Liver (tissue), 9 donors: Measurements from ENCODE around the gene GFOD2. TPM values are rescaled to one million over a fixed set of nuclear protein-coding genes. Genes with fewer than 3 reads are reported as not detected.

Experiments
- DNase-seq: peaks from one replicate; pipeline ENCODE4 v3.0.0-alpha.2; 2017; ENCODE audit warnings: low spot score
- H3K27ac ChIP-seq, 2 donors: one replicate each; pipeline ENCODE4 v1.7.0; 2013; ENCODE audit warnings: inconsistent platforms in 2 of 2, low read length in 2 of 2, control low read depth in 1 of 2, low read depth in 1 of 2, mild to moderate bottlenecking in 1 of 2
- H3K27me3 ChIP-seq, 4 donors: one replicate each; pipeline versions ENCODE4 v1.6.1 to v1.7.0; 2013; ENCODE audit warnings: low read length in 3 of 4, inconsistent platforms in 1 of 4, mild to moderate bottlenecking in 1 of 4, moderate library complexity in 1 of 4; ENCODE audit not compliant: control insufficient read depth in 4 of 4, insufficient read depth in 4 of 4
- H3K36me3 ChIP-seq, 4 donors: one replicate each; pipeline versions ENCODE4 v1.6.1 to v1.7.0; 2013; ENCODE audit warnings: low read length in 3 of 4, mild to moderate bottlenecking in 3 of 4, low read depth in 1 of 4, moderate library complexity in 1 of 4; ENCODE audit not compliant: control insufficient read depth in 4 of 4, insufficient read depth in 3 of 4
- H3K4me1 ChIP-seq, 4 donors: one replicate each; pipeline versions ENCODE4 v1.6.1 to v1.7.0; 2013; ENCODE audit warnings: low read length in 3 of 4, mild to moderate bottlenecking in 3 of 4, moderate library complexity in 1 of 4; ENCODE audit not compliant: control insufficient read depth in 4 of 4, insufficient read depth in 4 of 4
- H3K4me3 ChIP-seq, 3 donors: one replicate each; pipeline versions ENCODE4 v1.6.1 to v1.7.0; 2013; ENCODE audit warnings: low read length in 3 of 3, control low read depth in 1 of 3, low read depth in 1 of 3, mild to moderate bottlenecking in 1 of 3
- H3K9ac ChIP-seq, 2 donors: one replicate each; pipeline ENCODE4 v1.7.0; 2013; ENCODE audit warnings: low read length in 2 of 2, mild to moderate bottlenecking in 2 of 2, moderate library complexity in 2 of 2, control low read depth in 1 of 2, low read depth in 1 of 2
- H3K9me3 ChIP-seq, 4 donors: one replicate each; pipeline versions ENCODE4 v1.6.1 to v1.7.0; 2013; ENCODE audit warnings: low read length in 3 of 4; ENCODE audit not compliant: control insufficient read depth in 4 of 4
- ATF3 ChIP-seq: IDR thresholded peaks from 2 replicates; pipeline ENCODE4 v1.6.1; 2016; ENCODE audit warnings: antibody characterized with exemption
- EGR1 ChIP-seq, 2 donors: IDR thresholded peaks; 2 replicates each; pipeline ENCODE4 v1.6.1; 2016 to 2018; ENCODE audit warnings: antibody characterized with exemption in 2 of 2, low read depth in 2 of 2
- FOXA1 ChIP-seq: IDR thresholded peaks from 2 replicates; pipeline ENCODE4 v1.6.1; 2016; ENCODE audit warnings: antibody characterized with exemption
- FOXA2 ChIP-seq: IDR thresholded peaks from 2 replicates; pipeline ENCODE4 v1.6.1; 2016; ENCODE audit warnings: antibody characterized with exemption
- GABPA ChIP-seq, 2 donors: IDR thresholded peaks in 1 of 2; conservative IDR thresholded peaks in 1 of 2; 2 replicates each; pipeline ENCODE4 v1.6.1; 2016; ENCODE audit warnings: antibody characterized with exemption in 2 of 2, mild to moderate bottlenecking in 1 of 2, moderate library complexity in 1 of 2
- HNF4A ChIP-seq, 2 donors: conservative IDR thresholded peaks; 2 replicates each; pipeline ENCODE4 v1.6.1; 2016; ENCODE audit warnings: antibody characterized with exemption in 2 of 2, mild to moderate bottlenecking in 2 of 2
- HNF4G ChIP-seq: IDR thresholded peaks from 2 replicates; pipeline ENCODE4 v1.6.1; 2016; ENCODE audit warnings: antibody characterized with exemption
- JUND ChIP-seq, 2 donors: IDR thresholded peaks; 2 replicates each; pipeline ENCODE4 v1.6.1; 2016; ENCODE audit warnings: antibody characterized with exemption in 2 of 2
- MAX ChIP-seq: IDR thresholded peaks from 2 replicates; pipeline ENCODE4 v1.6.1; 2016; ENCODE audit warnings: antibody characterized with exemption
- NR2F2 ChIP-seq: IDR thresholded peaks from 2 replicates; pipeline ENCODE4 v1.6.1; 2016; ENCODE audit warnings: antibody characterized with exemption
- RAD21 ChIP-seq, 2 donors: IDR thresholded peaks; 2 replicates each; pipeline ENCODE4 v1.6.1; 2016; ENCODE audit warnings: antibody characterized with exemption in 2 of 2, mild to moderate bottlenecking in 2 of 2
- RXRA ChIP-seq, 2 donors: IDR thresholded peaks; 2 replicates each; pipeline ENCODE4 v1.6.1; 2017 to 2018; ENCODE audit warnings: antibody characterized with exemption in 2 of 2, mild to moderate bottlenecking in 1 of 2
- SP1 ChIP-seq: IDR thresholded peaks from 2 replicates; pipeline ENCODE4 v1.6.1; 2018; ENCODE audit warnings: antibody characterized with exemption, mild to moderate bottlenecking
- TAF1 ChIP-seq: conservative IDR thresholded peaks from 2 replicates; pipeline ENCODE4 v1.6.1; 2016; ENCODE audit warnings: antibody characterized with exemption, mild to moderate bottlenecking
- YY1 ChIP-seq: IDR thresholded peaks from 2 replicates; pipeline ENCODE4 v1.6.1; 2016; ENCODE audit warnings: antibody characterized with exemption, mild to moderate bottlenecking
- ZBTB33 ChIP-seq: IDR thresholded peaks from 2 replicates; pipeline ENCODE4 v1.6.1; 2016; ENCODE audit warnings: antibody characterized with exemption
- WGBS: extraction: QIAGEN DNeasy Blood & Tissue Kit; methylation state at CpG from one replicate; pipeline ENCODE4 v1.1.7; 2013; 5-methylcytosine and 5-hydroxymethylcytosine counted together
- polyA plus RNA-seq, 2 donors: library from polyadenylated mRNA; stranded (reverse) in 1 of 2; unstranded in 1 of 2; fragments of 200-250 nt in 1 of 2; fragments of >200 nt in 1 of 2; fragmentation: Nextera tagmentation in 1 of 2; extraction: Ambion mirVana in 1 of 2; gene quantifications; one replicate each; pipeline versions ENCODE4 v1.2.1 to v1.2.3, GENCODE V29; 2013 to 2015
- total RNA-seq, 2 donors: library from RNA; depleted of rRNA; stranded (reverse); fragments of >200 nt; gene quantifications; one replicate each; pipeline ENCODE4 v1.2.3, GENCODE V29; 2014
- TF ChIP-seq, protein P1 (sequence below): IDR thresholded peaks from 2 replicates; pipeline ENCODE4 v1.6.1; 2016; ENCODE audit warnings: antibody characterized with exemption, mild to moderate bottlenecking
- TF ChIP-seq, protein P2 (sequence below): fragments of 150-350 bp; IDR thresholded peaks from 2 replicates; pipeline ENCODE4 v1.5.1; 2017; ENCODE audit warnings: improper control_type of control experiment, low read depth, low read length; ENCODE audit not compliant: missing input control
- donor health status: healthy.
- donor health status: healthy.
- donor health status: healthy.
- donor health status: healthy.
- donor health status: healthy.

GFOD2 gene
- total and polyA plus RNA-seq, 4 donors: 12.7 to 48.8 (median 28.9) TPM

- no peaks in the 10 kb centered on the region for H3K9me3 ChIP-seq
- DNase-seq: no peak
- H3K27me3 ChIP-seq: no peaks in the 10 kb centered on the region
- 91% methylated on average over 3 of the region's 3 CpGs for WGBS
- H3K4me3 ChIP-seq: no peak overlapping the region
- H3K36me3 ChIP-seq: peaks cover 0 to 21% (median 13%) of the 10 kb centered on the region in 4 donors
- H3K9ac ChIP-seq: no peak overlapping the region
- H3K27ac ChIP-seq: no peak overlapping the region
- TF ChIP-seq EGR1 (IDR thresholded peaks at IDR 0.05; ENCODE audit: low read depth in 2 of 2) (no peak), FOXA1 (no peak)
- TF ChIP-seq, protein P1, sequence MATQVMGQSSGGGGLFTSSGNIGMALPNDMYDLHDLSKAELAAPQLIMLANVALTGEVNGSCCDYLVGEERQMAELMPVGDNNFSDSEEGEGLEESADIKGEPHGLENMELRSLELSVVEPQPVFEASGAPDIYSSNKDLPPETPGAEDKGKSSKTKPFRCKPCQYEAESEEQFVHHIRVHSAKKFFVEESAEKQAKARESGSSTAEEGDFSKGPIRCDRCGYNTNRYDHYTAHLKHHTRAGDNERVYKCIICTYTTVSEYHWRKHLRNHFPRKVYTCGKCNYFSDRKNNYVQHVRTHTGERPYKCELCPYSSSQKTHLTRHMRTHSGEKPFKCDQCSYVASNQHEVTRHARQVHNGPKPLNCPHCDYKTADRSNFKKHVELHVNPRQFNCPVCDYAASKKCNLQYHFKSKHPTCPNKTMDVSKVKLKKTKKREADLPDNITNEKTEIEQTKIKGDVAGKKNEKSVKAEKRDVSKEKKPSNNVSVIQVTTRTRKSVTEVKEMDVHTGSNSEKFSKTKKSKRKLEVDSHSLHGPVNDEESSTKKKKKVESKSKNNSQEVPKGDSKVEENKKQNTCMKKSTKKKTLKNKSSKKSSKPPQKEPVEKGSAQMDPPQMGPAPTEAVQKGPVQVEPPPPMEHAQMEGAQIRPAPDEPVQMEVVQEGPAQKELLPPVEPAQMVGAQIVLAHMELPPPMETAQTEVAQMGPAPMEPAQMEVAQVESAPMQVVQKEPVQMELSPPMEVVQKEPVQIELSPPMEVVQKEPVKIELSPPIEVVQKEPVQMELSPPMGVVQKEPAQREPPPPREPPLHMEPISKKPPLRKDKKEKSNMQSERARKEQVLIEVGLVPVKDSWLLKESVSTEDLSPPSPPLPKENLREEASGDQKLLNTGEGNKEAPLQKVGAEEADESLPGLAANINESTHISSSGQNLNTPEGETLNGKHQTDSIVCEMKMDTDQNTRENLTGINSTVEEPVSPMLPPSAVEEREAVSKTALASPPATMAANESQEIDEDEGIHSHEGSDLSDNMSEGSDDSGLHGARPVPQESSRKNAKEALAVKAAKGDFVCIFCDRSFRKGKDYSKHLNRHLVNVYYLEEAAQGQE: no peak
- peaks cover 0 to 6% (median 3%) of the 10 kb centered on the region in 4 donors for H3K4me1 ChIP-seq
Observed at GRCh38 chr16:67748834-67749233, 29.7 kb upstream of the GFOD2 start.

DNA sequence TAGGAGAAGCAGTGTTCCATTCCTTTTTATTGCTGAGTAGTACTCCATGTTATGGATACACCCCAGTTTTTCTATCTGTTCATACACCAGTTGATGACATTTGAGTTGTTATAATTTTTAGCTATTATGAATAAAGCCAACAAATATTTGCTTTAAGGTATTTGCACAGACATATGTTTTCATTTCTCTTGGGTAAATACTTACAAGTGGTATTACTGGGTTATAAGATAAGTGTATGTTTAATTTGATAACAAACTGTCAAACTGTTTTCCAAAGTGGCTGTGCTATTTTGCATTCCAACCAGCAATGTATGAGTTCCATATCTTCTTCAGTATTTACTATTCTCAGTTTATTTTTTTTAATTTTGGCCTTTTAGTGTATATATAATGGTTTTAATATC is 27.7 kb upstream of the GFOD2 start:
- Histone ChIP-seq H3K27ac (no peak overlapping the region), H3K4me1 (peaks cover 0 to 8% (median 3%) of the 10 kb centered on the region in 4 donors), H3K36me3 (peaks cover 4 to 29% (median 28%) of the 10 kb centered on the region in 4 donors), H3K9me3 (no peaks in the 10 kb centered on the region), H3K9ac (no peak overlapping the region), H3K4me3 (no peak overlapping the region), H3K27me3 (no peaks in the 10 kb centered on the region)
- no peak for DNase-seq
- TF ChIP-seq JUND (IDR thresholded peaks at IDR 0.05) (no peak), RAD21 (IDR thresholded peaks at IDR 0.05) (no peak), RXRA (IDR thresholded peaks at IDR 0.05) (no peak), ZBTB33 (no peak), MAX (no peak), EGR1 (IDR thresholded peaks at IDR 0.05; ENCODE audit: low read depth in 2 of 2) (no peak), SP1 (no peak), FOXA1 (no peak), FOXA2 (no peak), YY1 (no peak), HNF4A (conservative IDR thresholded peaks at IDR 0.05) (no peak), ATF3 (no peak), GABPA (IDR thresholded peaks at IDR 0.05 in 1 of 2, conservative IDR thresholded peaks at IDR 0.05 in 1 of 2) (no peak), NR2F2 (no peak), TAF1 (no peak), HNF4G (no peak)
- TF ChIP-seq, protein P2, sequence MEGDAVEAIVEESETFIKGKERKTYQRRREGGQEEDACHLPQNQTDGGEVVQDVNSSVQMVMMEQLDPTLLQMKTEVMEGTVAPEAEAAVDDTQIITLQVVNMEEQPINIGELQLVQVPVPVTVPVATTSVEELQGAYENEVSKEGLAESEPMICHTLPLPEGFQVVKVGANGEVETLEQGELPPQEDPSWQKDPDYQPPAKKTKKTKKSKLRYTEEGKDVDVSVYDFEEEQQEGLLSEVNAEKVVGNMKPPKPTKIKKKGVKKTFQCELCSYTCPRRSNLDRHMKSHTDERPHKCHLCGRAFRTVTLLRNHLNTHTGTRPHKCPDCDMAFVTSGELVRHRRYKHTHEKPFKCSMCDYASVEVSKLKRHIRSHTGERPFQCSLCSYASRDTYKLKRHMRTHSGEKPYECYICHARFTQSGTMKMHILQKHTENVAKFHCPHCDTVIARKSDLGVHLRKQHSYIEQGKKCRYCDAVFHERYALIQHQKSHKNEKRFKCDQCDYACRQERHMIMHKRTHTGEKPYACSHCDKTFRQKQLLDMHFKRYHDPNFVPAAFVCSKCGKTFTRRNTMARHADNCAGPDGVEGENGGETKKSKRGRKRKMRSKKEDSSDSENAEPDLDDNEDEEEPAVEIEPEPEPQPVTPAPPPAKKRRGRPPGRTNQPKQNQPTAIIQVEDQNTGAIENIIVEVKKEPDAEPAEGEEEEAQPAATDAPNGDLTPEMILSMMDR: no peak
- TF ChIP-seq, protein P1: no peak
